H1 (cell line): ENCODE results near the gene DPP10. TPM values are rescaled to one million over a fixed set of nuclear protein-coding genes. Genes with fewer than 3 reads are reported as not detected.

Source experiments
- CTCF ChIA-PET: fragments of 300-600 bp; sonication (Branson Sonifier 250); formaldehyde crosslinking; loops from one replicate; lab custom pipeline; 2021; ENCODE audit not compliant: partially characterized antibody; lab: Charles Lee
- POLR2A ChIA-PET: fragments of 300-600 bp; sonication (Branson Sonifier 250); formaldehyde crosslinking; loops from one replicate; lab custom pipeline; 2021; ENCODE audit warnings: inconsistent platforms; ENCODE audit not compliant: partially characterized antibody; lab: Charles Lee
- DNase-seq, 2 experiments: peaks; one replicate each; pipeline versions ENCODE4 v3.0.0 to v3.0.0-alpha.2; 2010 to 2022; ENCODE audit warnings: low spot score in 2 of 2, low read depth in 1 of 2, mixed read lengths in 1 of 2
- FAIRE-seq: peaks from 2 replicates; lab custom pipeline; 2011; peaks lifted over from hg19 to GRCh38; lab: Jason Lieb, UNC
- H2AFZ ChIP-seq: 2 replicates; pipeline ENCODE4 v1.8.1; 2012; ENCODE audit warnings: low read length, inconsistent platforms
- H2AK5ac ChIP-seq: 2 replicates; pipeline ENCODE4 v1.6.1; 2013; ENCODE audit warnings: low read depth, low read length
- H2BK120ac ChIP-seq: replicated peaks from 2 replicates; pipeline ENCODE3; 2013; ENCODE audit warnings: low read depth, low read length, inconsistent platforms
- H2BK12ac ChIP-seq: 2 replicates; pipeline ENCODE4 v1.6.1; 2013; ENCODE audit warnings: low read depth, low read length
- H2BK15ac ChIP-seq: 2 replicates; pipeline ENCODE4 v1.6.1; 2013; ENCODE audit warnings: low read length
- H2BK20ac ChIP-seq: 2 replicates; pipeline ENCODE4 v1.6.1; 2013; ENCODE audit warnings: low read length
- H2BK5ac ChIP-seq: 2 replicates; pipeline ENCODE4 v1.6.1; 2013; ENCODE audit warnings: low read depth, low read length
- H3K14ac ChIP-seq: 2 replicates; pipeline ENCODE4 v1.6.1; 2013; ENCODE audit warnings: inconsistent platforms; ENCODE audit not compliant: insufficient read length
- H3K18ac ChIP-seq: 2 replicates; pipeline ENCODE4 v1.6.1; 2013; ENCODE audit warnings: low read length; ENCODE audit errors: extremely low read depth
- H3K23ac ChIP-seq: 2 replicates; pipeline ENCODE4 v1.6.1; 2013; ENCODE audit warnings: inconsistent platforms; ENCODE audit not compliant: insufficient read length
- H3K23me2 ChIP-seq: 2 replicates; pipeline ENCODE4 v1.6.1; 2013; ENCODE audit warnings: low read depth, low read length
- H3K27ac ChIP-seq: 2 replicates; pipeline ENCODE4 v1.6.1; 2011; ENCODE audit warnings: low read depth, low read length, inconsistent platforms
- H3K27me3 ChIP-seq, 4 experiments: replicated peaks in 1 of 4; 1 replicate in 1 of 4; 2 replicates in 3 of 4; pipeline versions ENCODE4 v1.6.1 to v1.8.1; 2011 to 2013; ENCODE audit warnings: low read length in 3 of 4, mild to moderate bottlenecking in 3 of 4, inconsistent platforms in 2 of 4, mixed read lengths in 2 of 4, moderate library complexity in 1 of 4; ENCODE audit not compliant: control insufficient read depth in 3 of 4, insufficient read depth in 3 of 4; ENCODE audit errors: extremely low read depth in 1 of 4
- H3K36me3 ChIP-seq, 4 experiments: 2 replicates each; pipeline versions ENCODE4 v1.6.1 to v1.8.1; 2011 to 2013; ENCODE audit warnings: mild to moderate bottlenecking in 4 of 4, low read length in 3 of 4, moderate library complexity in 2 of 4, control low read depth in 1 of 4, inconsistent platforms in 1 of 4; ENCODE audit not compliant: insufficient read depth in 4 of 4, control insufficient read depth in 2 of 4
- H3K4ac ChIP-seq: replicated peaks from 2 replicates; pipeline ENCODE3; 2013; ENCODE audit warnings: low read length, low read depth, mixed read lengths, inconsistent platforms; ENCODE audit not compliant: insufficient read length
- H3K4me1 ChIP-seq, 4 experiments: replicated peaks in 1 of 4; 1 replicate in 1 of 4; 2 replicates in 3 of 4; pipeline versions ENCODE4 v1.6.1 to v1.8.1; 2011 to 2013; ENCODE audit warnings: low read length in 3 of 4, inconsistent platforms in 2 of 4, mixed read lengths in 1 of 4; ENCODE audit not compliant: insufficient read depth in 4 of 4, control insufficient read depth in 3 of 4
- H3K4me2 ChIP-seq, 2 experiments: 2 replicates each; pipeline versions ENCODE4 v1.6.1 to v1.8.1; 2011 to 2013; ENCODE audit warnings: low read depth in 2 of 2, low read length in 2 of 2, control low read depth in 1 of 2, inconsistent platforms in 1 of 2, mild to moderate bottlenecking in 1 of 2; ENCODE audit not compliant: insufficient read depth in 1 of 2
- H3K4me3 ChIP-seq, 4 experiments: fragments of 200-600, 300-600 bp in 1 of 4; sonication (generic), shearing (Covaris generic), sonication (Bioruptor Twin) in 1 of 4; 2 replicates each; pipeline versions ENCODE4 v1.5.1 to v1.8.1; 2011 to 2016; ENCODE audit warnings: low read length in 4 of 4, low read depth in 3 of 4, control low read depth in 2 of 4, inconsistent platforms in 2 of 4, mild to moderate bottlenecking in 2 of 4, mixed read lengths in 1 of 4, moderate library complexity in 1 of 4; ENCODE audit not compliant: insufficient read depth in 2 of 4; ENCODE audit errors: extremely low read depth in 1 of 4
- H3K56ac ChIP-seq: replicated peaks from 2 replicates; pipeline ENCODE3; 2013; ENCODE audit warnings: low read depth, mild to moderate bottlenecking, mixed read lengths, low read length, inconsistent platforms; ENCODE audit not compliant: insufficient read length
- H3K79me1 ChIP-seq: 2 replicates; pipeline ENCODE4 v1.6.1; 2013; ENCODE audit warnings: low read depth, low read length, control low read depth
- H3K79me2 ChIP-seq, 2 experiments: 2 replicates each; pipeline versions ENCODE4 v1.6.1 to v1.8.1; 2012 to 2013; ENCODE audit warnings: low read length in 2 of 2, mild to moderate bottlenecking in 2 of 2, inconsistent platforms in 1 of 2; ENCODE audit not compliant: insufficient read depth in 2 of 2, control insufficient read depth in 1 of 2
- H3K9ac ChIP-seq, 4 experiments: replicated peaks in 1 of 4; 1 replicate in 1 of 4; 2 replicates in 3 of 4; pipeline versions ENCODE4 v1.6.1 to v1.8.1; 2011 to 2013; ENCODE audit warnings: low read depth in 3 of 4, low read length in 3 of 4, control low read depth in 2 of 4, mild to moderate bottlenecking in 2 of 4, moderate library complexity in 2 of 4, inconsistent platforms in 1 of 4; ENCODE audit errors: extremely low read depth in 1 of 4
- H3K9me3 ChIP-seq, 2 experiments: 2 replicates each; pipeline versions ENCODE4 v1.6.1 to v1.8.1; 2012 to 2013; ENCODE audit warnings: mild to moderate bottlenecking in 2 of 2, moderate library complexity in 2 of 2, control low read depth in 1 of 2, inconsistent platforms in 1 of 2, low read depth in 1 of 2, low read length in 1 of 2, mixed read lengths in 1 of 2; ENCODE audit not compliant: insufficient read depth in 2 of 2
- H4K20me1 ChIP-seq, 2 experiments: replicated peaks in 1 of 2; 2 replicates each; pipeline versions ENCODE3 to v1.8.1; 2011 to 2013; ENCODE audit warnings: inconsistent platforms in 2 of 2, low read length in 2 of 2, mild to moderate bottlenecking in 1 of 2; ENCODE audit not compliant: insufficient read depth in 2 of 2, control insufficient read depth in 1 of 2
- H4K5ac ChIP-seq: 2 replicates; pipeline ENCODE4 v1.6.1; 2013; ENCODE audit warnings: low read length, low read depth, mixed read lengths, inconsistent platforms; ENCODE audit not compliant: insufficient read length
- H4K8ac ChIP-seq: 2 replicates; pipeline ENCODE4 v1.8.0; 2013; ENCODE audit warnings: mild to moderate bottlenecking, moderate library complexity, low read length, inconsistent platforms; ENCODE audit not compliant: insufficient read depth; ENCODE audit errors: extremely low read depth
- H4K91ac ChIP-seq: replicated peaks from 2 replicates; pipeline ENCODE3; 2013; ENCODE audit warnings: low read length, mixed read lengths, inconsistent platforms; ENCODE audit not compliant: insufficient read length
- ATF2 ChIP-seq: IDR thresholded peaks from 2 replicates; pipeline ENCODE4 v1.6.1; 2012; ENCODE audit warnings: low read length, inconsistent platforms
- HDAC6 ChIP-seq: IDR thresholded peaks from one replicate; pipeline ENCODE4 v1.7.1; 2012; ENCODE audit warnings: low read depth, mild to moderate bottlenecking, inconsistent platforms, low read length, moderate library complexity
- JUN ChIP-seq: IDR thresholded peaks from 2 replicates; pipeline ENCODE4 v1.6.1; 2011; ENCODE audit warnings: low read depth, mild to moderate bottlenecking, improper control_type of control experiment, low read length
- KDM4A ChIP-seq: IDR thresholded peaks from one replicate; pipeline ENCODE4 v1.7.1; 2012; ENCODE audit warnings: low read depth, mild to moderate bottlenecking, moderate library complexity, low read length, inconsistent platforms; ENCODE audit not compliant: severe bottlenecking
- RNF2 ChIP-seq: fragments of 200-900, 300-1000 bp; sonication (generic); IDR thresholded peaks from 2 replicates; pipeline ENCODE4 v1.7.1; 2016; ENCODE audit warnings: borderline replicate concordance, low read depth, mild to moderate bottlenecking, antibody characterized with exemption, low read length; ENCODE audit not compliant: poor library complexity, severe bottlenecking; ENCODE audit errors: missing control alignments
- SIRT6 ChIP-seq: IDR thresholded peaks from one replicate; pipeline ENCODE4 v1.7.1; 2012; ENCODE audit warnings: low read length, inconsistent platforms
- TCF12 ChIP-seq: IDR thresholded peaks from 2 replicates; pipeline ENCODE4 v1.6.1; 2011; ENCODE audit warnings: low read depth, mild to moderate bottlenecking, low read length
- YY1 ChIP-seq: IDR thresholded peaks from 2 replicates; pipeline ENCODE4 v1.6.1; 2011; ENCODE audit warnings: low read depth, mild to moderate bottlenecking, low read length
- WGBS, 2 experiments: shearing (Covaris generic) in 1 of 2; methylation state at CpG; one replicate each; pipeline versions ENCODE4 v1.1.6 to v1.1.7; 2013 to 2015; ENCODE audit warnings: low lambda C conversion rate in 2 of 2, mixed read lengths in 2 of 2, inconsistent platforms in 1 of 2, low coverage in 1 of 2, missing lambda C conversion rate in 1 of 2; ENCODE audit not compliant: insufficient replicate concordance in 2 of 2, insufficient coverage in 1 of 2, insufficient read length in 1 of 2; ENCODE audit errors: extremely low coverage in 1 of 2, missing lambda C conversion rate in 1 of 2; 5-methylcytosine and 5-hydroxymethylcytosine counted together
- polyA plus RNA-seq, 7 experiments: library from polyadenylated mRNA; depleted of rRNA in 3 of 7; stranded (reverse) in 5 of 7; unstranded in 2 of 7; fragments of >200 nt in 5 of 7; fragments of 200-250 nt in 2 of 7; gene quantifications; 1 replicate in 5 of 7; 2 replicates in 1 of 7; 4 replicates in 1 of 7; pipeline versions ENCODE4 v1.2.1 to v1.2.3, GENCODE V29; 2011 to 2013; ENCODE audit warnings: missing spikeins in 2 of 7, mixed read lengths in 2 of 7
- total RNA-seq: library from RNA; stranded (reverse); fragmentation: NEBNext Ultra II Directional; extraction: Animal tissue kit (Norgen Biotek cat#: 25700); gene quantifications from 2 replicates; pipeline ENCODE4 v1.2.1, GENCODE V29; 2021

Gene DPP10
- total and polyA plus RNA-seq, 2 of the 8 experiments (the other 6 are each of a cell fraction or from before 2014, with no cell fraction given): 3.3 to 7.2 TPM

- Histone ChIP-seq H3K79me1 (no peaks in the 10 kb centered on the region), H3K36me3 (no peaks in the 10 kb centered on the region), H3K4me2 (peak overlapping the region; percentile 22 to 44), H2AK5ac (no peak overlapping the region), H3K79me2 (no peaks in the 10 kb centered on the region), H3K4me3 (peak overlapping the region in 1 of 4 experiments; percentile 31; a peak in 1 of 8 replicates), H4K5ac (peak overlapping the region; percentile 27), H3K9me3 (no peaks in the 10 kb centered on the region), H4K8ac (no peak overlapping the region), H2BK15ac (no peak overlapping the region), H3K23ac (no peak overlapping the region), H3K23me2 (no peaks in the 10 kb centered on the region; the same call in 1 of the 2 replicates), H3K27ac (peak overlapping the region; percentile 41; the same call in 1 of the 2 replicates), H2BK120ac (peak overlapping the region; percentile 62), H3K27me3 (no peaks in the 10 kb centered on the region), H4K91ac (peak overlapping the region; percentile 20), H2BK20ac (no peak overlapping the region), H2AFZ (peak overlapping the region; percentile 54; the same call in 1 of the 2 replicates), H3K14ac (no peak overlapping the region), H3K4ac (no peak overlapping the region), H2BK12ac (peak overlapping the region; percentile 72), H4K20me1 (no peaks in the 10 kb centered on the region), H3K9ac (no peak overlapping the region), H3K4me1 (peaks cover 7 to 20% (median 13%) of the 10 kb centered on the region in 4 experiments; a peak in 5 of 7 replicates), H3K56ac (no peak overlapping the region), H2BK5ac (peak overlapping the region; percentile 3; the same call in 1 of the 2 replicates), H3K18ac (peak overlapping the region; percentile 72; the same call in 1 of the 2 replicates)
- DNase-seq (no peak), FAIRE-seq (peak; percentile 86)
- CTCF ChIA-PET: no interaction called here
- TF ChIP-seq RNF2: no peak
- no peak for TF ChIP-seq KDM4A
- TF ChIP-seq ATF2: no peak
- TF ChIP-seq JUN: no peak
- TF ChIP-seq HDAC6: no peak
- no peak for TF ChIP-seq YY1
- TF ChIP-seq SIRT6: no peak
- TF ChIP-seq TCF12: no peak
- POLR2A ChIA-PET: no interaction called here
- 82% methylated on average over 3 of the region's 3 CpGs; no CpG with 5 or more reads in 1 of the 2 experiments for WGBS, 2 experiments
Measured at GRCh38 chr2:114684403-114684802, 242.0 kb downstream of the DPP10 start.
